GM12891 (cell line): Measurements from ENCODE around the gene CRKL.

Experiments
- POLR2A ChIP-seq: IDR thresholded peaks from 2 replicates; pipeline ENCODE4 v1.6.1; 2011; ENCODE audit warnings: low read depth, low read length, control low read depth
- POLR2AphosphoS5 ChIP-seq: IDR thresholded peaks from 2 replicates; pipeline ENCODE4 v1.6.1; 2011; ENCODE audit warnings: low read depth, low read length, control low read depth
- SPI1 ChIP-seq: IDR thresholded peaks from 2 replicates; pipeline ENCODE4 v1.6.1; 2011; ENCODE audit warnings: low read depth, low read length, control low read depth
- TAF1 ChIP-seq: IDR thresholded peaks from 2 replicates; pipeline ENCODE4 v1.6.1; 2011; ENCODE audit warnings: low read depth, low read length, control low read depth

- no peak for TF ChIP-seq TAF1
- TF ChIP-seq POLR2AphosphoS5: no peak
- TF ChIP-seq POLR2A: no peak
- no peak for TF ChIP-seq SPI1
Measured at GRCh38 chr22:20983081-20983771, 66.0 kb downstream of the CRKL start.
